ENCODE results near the gene OR52B6. TPM values are rescaled to one million over a fixed set of nuclear protein-coding genes. Genes with fewer than 3 reads are reported as not detected.

The OR52B6 gene, protein sequence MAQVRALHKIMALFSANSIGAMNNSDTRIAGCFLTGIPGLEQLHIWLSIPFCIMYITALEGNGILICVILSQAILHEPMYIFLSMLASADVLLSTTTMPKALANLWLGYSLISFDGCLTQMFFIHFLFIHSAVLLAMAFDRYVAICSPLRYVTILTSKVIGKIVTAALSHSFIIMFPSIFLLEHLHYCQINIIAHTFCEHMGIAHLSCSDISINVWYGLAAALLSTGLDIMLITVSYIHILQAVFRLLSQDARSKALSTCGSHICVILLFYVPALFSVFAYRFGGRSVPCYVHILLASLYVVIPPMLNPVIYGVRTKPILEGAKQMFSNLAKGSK
- not detected in 5 replicates for total RNA-seq (2022; extraction: Qiagen RNA extraction; ENCODE audit: low read depth)

DNA sequence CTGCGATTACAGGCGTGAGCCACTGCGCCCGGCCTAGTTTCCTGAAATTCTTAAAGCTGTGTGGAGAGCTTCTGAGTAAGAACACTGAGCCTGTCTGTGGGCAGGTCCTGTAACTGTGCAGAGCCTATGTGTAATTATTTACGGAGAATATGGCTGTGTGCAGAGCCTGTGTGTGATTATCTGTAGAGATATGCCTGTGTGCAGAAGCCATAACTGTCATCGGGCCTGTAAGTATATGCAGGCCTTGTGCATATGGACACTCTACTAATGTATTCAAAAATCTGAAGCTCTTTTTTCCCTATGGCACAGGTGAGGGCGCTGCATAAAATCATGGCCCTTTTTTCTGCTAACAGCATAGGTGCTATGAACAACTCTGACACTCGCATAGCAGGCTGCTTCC lies at the start of gene OR52B6:
Gene OR52B6, plus strand, starts transcription at position 301 of the 400 bp plus-strand sequence. Its CDS starts 0 bp downstream, at position 301.

DNA sequence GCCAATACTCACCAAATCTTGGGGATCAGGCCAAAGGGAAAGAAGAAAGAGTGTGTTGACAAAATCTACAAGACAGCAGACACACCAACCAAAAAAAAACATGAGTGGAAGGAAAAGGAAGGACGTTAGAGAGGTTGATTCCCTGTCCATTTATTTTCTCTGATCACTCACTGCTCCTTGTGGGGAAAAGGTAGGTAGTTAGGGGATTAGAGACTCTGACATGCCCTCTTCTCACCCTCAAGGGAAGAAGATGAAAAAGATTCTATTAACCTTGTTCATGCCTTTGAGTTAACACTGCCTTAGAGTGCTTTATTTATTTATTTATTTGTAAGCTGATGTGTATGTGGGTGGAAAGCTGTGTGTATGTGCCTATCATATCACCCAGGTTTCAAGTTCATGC lies 32.2 kb upstream of the OR52B6 start, which contains the start of gene OR52H1:
Gene OR52H1, minus strand, starts transcription at position 101 of the 400 bp plus-strand sequence. CDS start 3,035 bp downstream, outside the sequence.

DNA sequence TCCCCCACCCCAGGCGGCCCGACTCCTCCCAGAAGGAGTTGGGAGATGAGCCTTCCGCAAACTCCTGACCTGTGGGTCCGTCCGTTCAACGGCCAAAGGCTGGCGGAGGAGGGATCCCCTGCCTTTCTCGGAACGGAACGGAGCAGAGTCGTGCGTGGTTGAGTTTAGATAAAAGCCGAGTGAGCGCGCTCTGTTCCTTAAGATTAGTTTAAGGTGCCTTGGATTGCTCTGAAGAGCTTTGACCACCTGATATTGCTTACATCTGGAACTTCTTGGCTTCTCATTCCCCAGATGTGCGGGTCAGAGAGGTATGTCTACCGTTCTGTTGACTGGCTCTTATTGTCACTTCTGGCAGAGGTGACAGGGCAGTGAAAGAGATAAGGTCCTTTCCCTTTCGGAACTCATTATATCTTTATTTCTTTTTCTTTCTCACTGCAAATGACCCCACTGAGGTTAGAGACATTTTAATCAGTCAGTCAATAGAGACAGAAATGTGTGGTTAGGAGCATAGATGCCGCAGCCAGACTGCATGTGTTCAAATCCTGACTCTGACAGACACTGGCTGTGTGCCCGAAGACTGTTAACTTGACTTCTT lies 16.0 kb downstream of the OR52B6 start, which contains the start of gene TRIM6:
Gene TRIM6, plus strand, starts transcription at position 31 of the 595 bp plus-strand sequence. Its CDS starts 261 bp downstream, at position 292.

DNA sequence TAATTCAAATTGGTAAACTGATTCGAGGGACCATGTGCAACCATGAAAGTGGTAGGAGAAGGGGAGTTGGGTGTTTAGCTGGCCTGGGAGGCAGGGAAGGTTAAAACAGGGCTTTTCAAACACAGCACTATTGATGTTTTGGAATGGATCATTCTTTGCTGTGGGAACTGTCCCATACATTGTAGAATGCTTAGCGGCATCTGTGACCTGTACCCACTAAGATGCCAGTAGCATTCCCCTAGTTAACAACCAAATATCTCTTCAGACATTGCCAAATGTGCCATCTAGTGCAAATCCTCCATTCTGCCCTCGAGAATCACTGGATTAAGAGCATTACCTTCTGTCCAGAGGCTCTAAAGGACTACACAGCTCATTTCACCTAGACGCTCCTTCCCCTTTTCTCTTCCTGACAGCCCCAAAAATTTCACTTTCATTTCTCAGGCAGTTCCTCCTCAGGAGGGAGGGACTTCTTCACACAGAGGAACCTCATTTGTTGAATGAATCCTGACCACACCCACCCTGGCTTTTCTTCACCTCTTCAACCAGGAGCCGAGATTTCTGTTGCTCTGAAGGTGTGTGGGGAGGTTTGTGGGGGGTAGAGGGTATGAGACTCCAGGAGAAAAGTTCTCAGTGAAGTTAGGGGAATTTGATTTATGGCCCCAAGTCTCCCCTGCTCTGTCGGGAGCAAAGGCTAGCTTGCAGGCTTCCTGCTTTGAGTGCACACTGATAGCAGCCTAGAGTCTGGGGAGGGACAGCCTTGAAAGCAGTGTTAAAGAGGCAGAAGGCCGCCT lies 44.0 kb downstream of the OR52B6 start, which contains the start of gene TRIM34:
Gene TRIM34, plus strand, starts transcription at position 513 of the 791 bp plus-strand sequence. CDS start 7,331 bp downstream, outside the sequence.

Other genes starting within 250 kb of the OR52B6 start
- gene OR51B5, start 237.4 kb upstream of the OR52B6 start, total RNA-seq (2022; extraction: Qiagen RNA extraction; ENCODE audit: low read depth) = 0.10 TPM in 2 of 5 replicates, not detected in the others
- not detected in 5 replicates for gene OR51B6, start 229.4 kb upstream of the OR52B6 start, total RNA-seq (2022; extraction: Qiagen RNA extraction; ENCODE audit: low read depth)
- not detected in 5 replicates for gene OR51M1, start 197.1 kb upstream of the OR52B6 start, total RNA-seq (2022; extraction: Qiagen RNA extraction; ENCODE audit: low read depth)
- gene OR51Q1, start 158.8 kb upstream of the OR52B6 start, total RNA-seq (2022; extraction: Qiagen RNA extraction; ENCODE audit: low read depth) = not detected in 5 replicates
- gene OR51I1, start 139.4 kb upstream of the OR52B6 start, total RNA-seq (2022; extraction: Qiagen RNA extraction; ENCODE audit: low read depth) = not detected in 5 replicates
- not detected in 5 replicates for gene OR51I2, start 131.6 kb upstream of the OR52B6 start, total RNA-seq (2022; extraction: Qiagen RNA extraction; ENCODE audit: low read depth)
- not detected in 5 replicates for gene OR52D1, start 92.2 kb upstream of the OR52B6 start, total RNA-seq (2022; extraction: Qiagen RNA extraction; ENCODE audit: low read depth)
- gene UBQLN3, start 70.9 kb upstream of the OR52B6 start, total RNA-seq (2022; extraction: Qiagen RNA extraction; ENCODE audit: low read depth) = not detected in 5 replicates
- gene UBQLNL, start 64.2 kb upstream of the OR52B6 start, total RNA-seq (2022; extraction: Qiagen RNA extraction; ENCODE audit: low read depth) = not detected in 5 replicates
- gene OR52H1, start 32.3 kb upstream of the OR52B6 start, total RNA-seq (2022; extraction: Qiagen RNA extraction; ENCODE audit: low read depth) = not detected in 5 replicates
- 8.9 to 12.0 TPM (median 10.2 TPM) in 5 replicates for gene TRIM6, start 15.8 kb downstream of the OR52B6 start, total RNA-seq (2022; extraction: Qiagen RNA extraction; ENCODE audit: low read depth)
- 2.6 to 4.0 TPM (median 3.6 TPM) in 5 replicates for gene TRIM34, start 44.1 kb downstream of the OR52B6 start, total RNA-seq (2022; extraction: Qiagen RNA extraction; ENCODE audit: low read depth)
- gene TRIM5, start 104.2 kb downstream of the OR52B6 start, total RNA-seq (2022; extraction: Qiagen RNA extraction; ENCODE audit: low read depth) = 10.2 to 10.9 TPM (median 10.8 TPM) in 5 replicates
- 0.58 to 2.2 TPM (median 0.89 TPM) in 5 replicates for gene TRIM22, start 108.9 kb downstream of the OR52B6 start, total RNA-seq (2022; extraction: Qiagen RNA extraction; ENCODE audit: low read depth)
- not detected in 5 replicates for gene OR56B1, start 155.6 kb downstream of the OR52B6 start, total RNA-seq (2022; extraction: Qiagen RNA extraction; ENCODE audit: low read depth)
- gene OR52N4, start 173.4 kb downstream of the OR52B6 start, total RNA-seq (2022; extraction: Qiagen RNA extraction; ENCODE audit: low read depth) = not detected in 5 replicates
- gene OR52N5, start 202.5 kb downstream of the OR52B6 start, total RNA-seq (2022; extraction: Qiagen RNA extraction; ENCODE audit: low read depth) = not detected in 5 replicates
- gene OR52N1, start 210.4 kb downstream of the OR52B6 start, total RNA-seq (2022; extraction: Qiagen RNA extraction; ENCODE audit: low read depth) = not detected in 5 replicates
- gene OR52N2, start 228.0 kb downstream of the OR52B6 start, total RNA-seq (2022; extraction: Qiagen RNA extraction; ENCODE audit: low read depth) = not detected in 5 replicates